GM19238 (cell line): ENCODE results near the gene PSPC1.

Experiments used
- DNase-seq: peaks from one replicate; pipeline ENCODE4 v3.0.0; 2011; ENCODE audit warnings: low spot score; ENCODE audit not compliant: insufficient read length

The PSPC1 gene

GRCh38 chr13:19673473-19674430 lies 109.0 kb downstream of the PSPC1 start:
- DNase-seq: no peak

GRCh38 chr13:19672990-19673389 lies 109.8 kb downstream of the PSPC1 start:
- no peak for DNase-seq

GRCh38 chr13:19670147-19670546 lies 112.6 kb downstream of the PSPC1 start:
- no peak for DNase-seq

- DNase-seq: no peak
These were observed 114.0 kb downstream of the PSPC1 start for GRCh38 chr13:19668778-19669177.

- no peak for DNase-seq
These were observed 117.3 kb downstream of the PSPC1 start for GRCh38 chr13:19665427-19665859.

- no peak for DNase-seq
These were observed 118.1 kb downstream of the PSPC1 start for GRCh38 chr13:19664481-19665230.

GRCh38 chr13:19663416-19663979 lies 119.2 kb downstream of the PSPC1 start:
- no peak for DNase-seq

- no peak for DNase-seq
These were observed 121.2 kb downstream of the PSPC1 start for GRCh38 chr13:19661561-19661960.

GRCh38 chr13:19661126-19661525 lies 121.6 kb downstream of the PSPC1 start:
- DNase-seq: no peak

- no peak for DNase-seq
These were observed 123.9 kb downstream of the PSPC1 start for GRCh38 chr13:19658831-19659230.

GRCh38 chr13:19657872-19658591 lies 124.7 kb downstream of the PSPC1 start:
- DNase-seq: no peak
